Endothelial cell of hepatic sinusoid (primary cell): Measurements from ENCODE around the gene PIP5KL1.

ENCODE experiments used
- in situ Hi-C: cut with HindIII; loops from 2 replicates; pipeline ENCODE4 v1.10.0; 2017; ENCODE audit warnings: low sequenced_read_pairs

The PIP5KL1 gene

GRCh38 chr9:127968700-127969383 lies 38.3 kb upstream of the PIP5KL1 start:
- in situ Hi-C loops: no loop called here

GRCh38 chr9:127968042-127968441 lies 37.5 kb upstream of the PIP5KL1 start:
- in situ Hi-C loops: no loop called here

DNA sequence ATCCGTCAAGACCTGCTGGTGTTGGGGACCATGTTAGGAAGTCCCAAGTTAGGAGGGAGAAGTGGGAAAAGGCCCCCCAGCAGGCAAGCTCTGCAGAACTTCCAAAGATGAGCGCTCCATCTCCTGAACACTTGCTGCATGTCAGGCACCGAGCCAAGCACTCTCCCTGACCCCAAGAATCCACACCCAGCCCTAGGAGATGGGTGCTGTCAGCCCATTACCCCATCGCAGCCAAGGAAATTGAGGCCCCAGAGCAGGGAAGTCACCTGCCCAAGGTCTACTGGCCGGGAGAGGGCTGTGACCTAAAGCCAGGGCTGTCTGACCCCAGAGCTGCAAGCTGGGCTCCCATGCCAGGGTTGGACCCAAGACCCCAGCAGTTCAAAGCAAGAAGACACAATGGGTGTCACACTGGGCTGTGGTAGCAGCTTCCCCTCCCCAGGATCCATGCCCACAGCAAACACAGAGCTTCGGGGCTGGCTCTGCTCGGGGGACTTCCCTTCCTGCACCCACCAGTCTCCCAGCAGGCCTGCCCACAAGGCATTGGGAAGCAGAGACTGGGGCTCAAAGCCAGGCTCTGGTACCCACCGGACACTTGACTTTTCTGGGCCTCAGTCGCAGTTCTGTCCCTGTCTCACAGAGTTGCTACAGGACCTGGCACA lies 36.7 kb upstream of the PIP5KL1 start:
- in situ Hi-C loops: no loop called here

DNA sequence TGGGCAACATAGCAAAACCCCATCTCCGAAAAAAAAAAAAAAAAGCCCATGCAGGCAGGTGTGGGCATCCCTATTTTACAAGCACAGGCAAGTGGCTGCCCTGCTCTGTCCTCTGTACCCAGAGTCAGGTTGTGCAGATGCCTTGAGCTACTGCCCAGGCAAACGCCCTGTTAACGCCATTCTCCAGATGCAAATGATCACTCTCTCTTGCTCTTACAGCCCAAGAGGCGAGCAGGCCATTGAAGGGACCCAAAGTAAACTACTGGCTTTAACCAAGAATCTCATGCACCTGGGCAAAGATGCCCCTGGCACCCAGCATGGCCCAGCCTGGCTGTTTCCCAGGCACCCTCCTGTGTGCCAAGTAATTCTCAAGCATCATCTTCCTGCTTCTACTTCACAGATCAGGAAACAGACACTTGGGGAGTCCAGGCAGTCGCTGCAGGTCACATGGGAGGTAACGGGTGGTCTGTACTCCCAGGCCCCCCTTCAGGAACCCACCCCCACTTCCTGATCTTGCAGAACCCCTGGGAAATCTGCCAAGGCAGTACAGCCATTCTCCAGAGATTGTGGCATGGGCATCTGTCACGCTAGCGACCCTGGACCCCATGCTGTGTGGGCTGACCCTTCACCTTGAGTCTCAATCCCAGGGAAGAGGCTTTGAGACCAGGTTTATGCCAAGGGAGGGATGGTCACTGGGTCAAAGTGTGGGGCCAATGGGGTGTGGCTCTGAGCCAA lies 36.0 kb upstream of the PIP5KL1 start:
- in situ Hi-C loops: no loop called here

- in situ Hi-C loops: no loop called here
Measured at GRCh38 chr9:127965953-127966352, 35.4 kb upstream of the PIP5KL1 start.

GRCh38 chr9:127963359-127964064 lies 32.9 kb upstream of the PIP5KL1 start:
- in situ Hi-C loops: no loop called here

DNA sequence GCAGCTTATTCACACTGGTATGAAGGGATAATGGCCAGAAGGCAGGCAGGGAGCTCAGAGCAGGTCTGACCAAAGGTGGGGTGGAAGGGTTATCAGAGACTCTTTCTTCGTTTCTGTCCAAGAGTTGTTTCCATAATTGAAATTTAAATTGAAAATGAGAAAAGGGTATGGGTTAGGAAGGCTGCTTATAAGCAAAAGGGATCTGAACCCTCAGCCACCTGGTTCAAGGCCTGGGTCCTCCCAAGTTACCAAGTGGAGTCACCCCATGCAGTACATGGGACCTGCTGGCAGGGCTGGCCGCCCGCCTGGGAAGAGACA lies 32.4 kb upstream of the PIP5KL1 start:
- in situ Hi-C loops: no loop called here

- in situ Hi-C loops: no loop called here
Measured at GRCh38 chr9:127962278-127962677, 31.7 kb upstream of the PIP5KL1 start.

- in situ Hi-C loops: no loop called here
Measured at GRCh38 chr9:127961613-127962155, 31.1 kb upstream of the PIP5KL1 start.

GRCh38 chr9:127961155-127961490 lies 30.5 kb upstream of the PIP5KL1 start:
- in situ Hi-C loops: no loop called here

DNA sequence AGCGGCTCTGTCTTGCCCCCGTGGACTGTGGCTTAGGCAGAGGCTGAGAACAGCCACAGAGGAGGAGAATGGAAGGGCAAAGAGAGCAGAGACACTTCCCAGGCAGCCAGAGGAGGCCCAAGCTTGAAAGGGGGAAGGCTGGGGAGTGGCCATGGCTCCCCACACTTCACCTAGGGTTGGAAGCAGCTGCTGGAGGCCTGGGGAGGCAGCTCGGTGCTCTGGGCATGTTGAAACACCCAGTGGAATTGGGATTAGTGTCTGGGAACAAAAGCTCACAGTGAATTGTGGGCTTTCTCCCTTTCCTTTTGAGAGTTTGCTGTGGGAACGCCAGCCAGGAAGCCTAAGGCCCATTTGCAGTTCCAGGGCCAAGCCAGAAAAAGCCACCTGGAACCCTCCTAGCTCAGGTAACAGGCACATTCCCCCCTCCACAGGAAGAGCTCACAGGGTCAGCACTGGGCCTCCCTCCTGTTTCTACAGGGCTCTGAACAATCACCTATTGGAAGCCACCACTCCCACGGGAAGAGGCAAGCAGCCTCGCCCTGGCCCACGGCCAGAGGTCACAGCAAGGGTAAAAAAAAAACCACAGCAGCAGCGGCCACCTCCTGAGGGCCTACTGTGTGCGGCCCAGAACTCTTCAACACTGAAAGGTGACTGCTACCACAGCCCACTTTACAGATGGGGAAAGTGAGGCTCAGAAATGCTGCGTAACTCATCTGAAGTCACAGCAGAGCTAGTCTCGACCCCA lies 30.0 kb upstream of the PIP5KL1 start:
- in situ Hi-C loops: no loop called here

GRCh38 chr9:127959841-127960409 lies 29.3 kb upstream of the PIP5KL1 start:
- in situ Hi-C loops: no loop called here

DNA sequence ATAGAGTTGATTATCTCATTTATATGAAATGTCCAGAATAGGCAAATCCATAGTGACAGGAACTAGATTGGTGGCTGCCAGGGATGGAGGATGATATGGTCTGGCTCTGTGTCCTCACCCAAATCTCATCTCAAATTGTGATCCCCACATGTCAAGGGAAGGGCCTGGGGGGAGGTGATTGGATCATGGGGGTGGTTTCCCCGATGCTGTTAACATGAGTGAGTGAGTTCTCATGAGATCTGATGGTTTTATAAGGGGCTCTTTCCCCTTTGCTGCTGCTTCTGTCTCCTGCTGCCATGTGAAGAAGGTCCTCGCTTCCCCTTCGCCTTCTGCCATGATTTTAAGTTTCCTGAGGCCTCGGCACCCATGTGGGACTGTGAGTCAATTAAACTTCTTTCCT lies 28.8 kb upstream of the PIP5KL1 start:
- in situ Hi-C loops: no loop called here

GRCh38 chr9:127958728-127959127 lies 28.2 kb upstream of the PIP5KL1 start:
- in situ Hi-C loops: no loop called here

DNA sequence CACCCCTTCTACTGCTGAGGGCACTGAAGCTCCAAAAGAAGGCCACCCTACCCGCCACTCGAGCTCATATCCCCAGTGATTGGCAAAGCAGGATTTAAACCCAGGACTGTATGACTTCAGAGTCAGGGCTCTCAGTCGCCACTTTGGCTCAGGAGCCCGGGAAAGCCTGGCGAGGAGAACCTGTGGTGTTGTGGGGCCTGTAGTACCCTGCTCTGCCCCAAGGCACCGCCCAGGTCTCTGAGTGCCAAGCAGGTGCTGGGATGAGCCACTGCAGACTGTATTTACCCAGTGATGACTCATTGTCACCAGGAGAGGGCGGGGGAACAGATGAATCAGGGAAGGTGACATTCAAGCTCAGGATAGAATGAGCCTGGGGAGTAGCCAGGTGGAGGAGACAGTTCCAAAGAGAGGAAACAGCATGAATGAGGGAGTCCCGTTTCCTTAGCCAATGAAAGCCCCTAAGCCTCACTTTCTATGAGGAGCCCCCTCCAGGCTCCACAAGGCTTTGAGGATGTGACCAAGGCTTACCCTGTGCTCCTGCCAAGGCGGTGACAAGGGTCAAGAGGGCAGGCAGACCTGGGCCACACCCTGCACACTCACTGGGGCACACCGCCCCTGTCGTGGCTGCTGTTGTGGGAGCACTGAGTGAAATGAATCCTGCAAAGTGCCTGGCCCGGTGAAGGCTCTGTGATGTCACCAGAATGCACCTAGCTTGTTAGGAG lies 24.9 kb upstream of the PIP5KL1 start:
- in situ Hi-C loops: no loop called here

- in situ Hi-C loops: no loop called here
Measured at GRCh38 chr9:127954831-127955293, 24.3 kb upstream of the PIP5KL1 start.

GRCh38 chr9:127953768-127954505 lies 23.4 kb upstream of the PIP5KL1 start:
- in situ Hi-C loops: no loop called here

DNA sequence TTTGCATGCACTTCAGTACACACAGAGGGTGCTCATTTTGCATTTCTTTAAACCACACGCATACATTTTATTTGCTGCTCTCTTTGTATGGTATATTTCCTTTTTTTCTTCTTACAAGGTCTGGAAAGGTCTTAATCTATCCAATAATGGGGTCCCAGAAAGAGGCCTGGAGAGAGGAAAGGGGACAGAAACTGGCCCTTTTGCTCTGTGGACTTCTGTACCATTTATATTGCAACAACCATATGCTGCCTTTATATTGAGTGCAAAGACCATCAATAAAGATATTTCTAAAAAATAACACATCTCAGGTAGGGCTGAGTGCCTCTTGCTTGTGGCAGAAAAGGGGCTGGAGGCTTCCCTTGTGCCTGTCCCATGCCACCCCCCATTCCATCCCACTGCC lies 22.6 kb upstream of the PIP5KL1 start:
- in situ Hi-C loops: no loop called here
